Sigmoid colon (tissue), 3 donors: ENCODE data around the gene OCEL1.

Experiments
- POLR2A ChIP-seq, 2 donors: fragments of 450-650 bp; IDR thresholded peaks; one replicate each; pipeline ENCODE4 v1.6.1; 2016; ENCODE audit warnings: antibody characterized with exemption in 2 of 2, mild to moderate bottlenecking in 2 of 2, moderate library complexity in 2 of 2
- TF ChIP-seq, protein P1 (sequence below), 4 experiments: fragments of 450-650 bp in 3 of 4; fragments of 200-600 bp in 1 of 4; IDR thresholded peaks; one replicate each; pipeline ENCODE4 v1.5.1; 2016 to 2019; ENCODE audit warnings: antibody characterized with exemption in 4 of 4, mild to moderate bottlenecking in 3 of 4, moderate library complexity in 2 of 4

- TF ChIP-seq, protein P1, sequence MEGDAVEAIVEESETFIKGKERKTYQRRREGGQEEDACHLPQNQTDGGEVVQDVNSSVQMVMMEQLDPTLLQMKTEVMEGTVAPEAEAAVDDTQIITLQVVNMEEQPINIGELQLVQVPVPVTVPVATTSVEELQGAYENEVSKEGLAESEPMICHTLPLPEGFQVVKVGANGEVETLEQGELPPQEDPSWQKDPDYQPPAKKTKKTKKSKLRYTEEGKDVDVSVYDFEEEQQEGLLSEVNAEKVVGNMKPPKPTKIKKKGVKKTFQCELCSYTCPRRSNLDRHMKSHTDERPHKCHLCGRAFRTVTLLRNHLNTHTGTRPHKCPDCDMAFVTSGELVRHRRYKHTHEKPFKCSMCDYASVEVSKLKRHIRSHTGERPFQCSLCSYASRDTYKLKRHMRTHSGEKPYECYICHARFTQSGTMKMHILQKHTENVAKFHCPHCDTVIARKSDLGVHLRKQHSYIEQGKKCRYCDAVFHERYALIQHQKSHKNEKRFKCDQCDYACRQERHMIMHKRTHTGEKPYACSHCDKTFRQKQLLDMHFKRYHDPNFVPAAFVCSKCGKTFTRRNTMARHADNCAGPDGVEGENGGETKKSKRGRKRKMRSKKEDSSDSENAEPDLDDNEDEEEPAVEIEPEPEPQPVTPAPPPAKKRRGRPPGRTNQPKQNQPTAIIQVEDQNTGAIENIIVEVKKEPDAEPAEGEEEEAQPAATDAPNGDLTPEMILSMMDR (IDR thresholded peaks at IDR 0.05) = no peak
- no peak for TF ChIP-seq POLR2A (IDR thresholded peaks at IDR 0.05)
Observed at GRCh38 chr19:17197666-17198065, 28.4 kb upstream of the OCEL1 start.
